Measurements from ENCODE around the gene PSEN1. TPM values are rescaled to one million over a fixed set of nuclear protein-coding genes. Genes with fewer than 3 reads are reported as not detected.
A peak's percentile ranks its signal among the peaks of the same experiment; 100 is the strongest.

PSEN1 gene
- total RNA-seq, 1 experiment from 2014 or later = 49.9 TPM

GRCh38 chr14:73143617-73144016 lies 7.3 kb downstream of the PSEN1 start:
- Histone ChIP-seq H4K5ac (ENCODE audit: insufficient read length, low read depth, low read length) (no peak overlapping the region), H3K18ac (ENCODE audit: insufficient read length, low read depth, low read length) (no peak overlapping the region), H3K4me2 (ENCODE audit: insufficient read depth, insufficient read length, low read length) (no peak overlapping the region), H4K8ac (replicated peaks; ENCODE audit: insufficient read length, low read depth, low read length) (no peak overlapping the region), H3K79me2 (ENCODE audit: insufficient read depth, low read length) (no peaks in the 10 kb centered on the region; the same call in 1 of the 2 replicates), H3K56ac (ENCODE audit: insufficient read length, low read depth, low read length) (no peak overlapping the region), H2BK12ac (ENCODE audit: insufficient read length, low read depth, low read length) (no peak overlapping the region), H2AK5ac (ENCODE audit: insufficient read length, low read length) (no peak overlapping the region), H2BK15ac (ENCODE audit: low read depth, low read length) (no peak overlapping the region), H2AFZ (ENCODE audit: low read length) (no peak overlapping the region), H2BK5ac (ENCODE audit: insufficient read length, low read length) (no peak overlapping the region), H3K79me1 (ENCODE audit: insufficient read depth, low read depth, low read length, poor library complexity, severe bottlenecking) (peaks cover 4% of the 10 kb centered on the region), H4K91ac (ENCODE audit: insufficient read length, low read depth, low read length) (no peak overlapping the region), H3K27me3 (ENCODE audit: insufficient read depth, low read length) (no peaks in the 10 kb centered on the region), H2BK120ac (ENCODE audit: low read depth, low read length, poor library complexity, severe bottlenecking) (no peak overlapping the region), H3K9ac (ENCODE audit: extremely low read depth, insufficient read length, low read length) (no peak overlapping the region), H3T11ph (ENCODE audit: low read length) (no peak overlapping the region), H3K4me1 (ENCODE audit: insufficient read depth, low read length) (no peaks in the 10 kb centered on the region), H3K23me2 (ENCODE audit: insufficient read length, low read depth, low read length, poor library complexity, severe bottlenecking) (no peaks in the 10 kb centered on the region), H2BK20ac (ENCODE audit: low read depth, low read length, poor library complexity, severe bottlenecking) (no peak overlapping the region), H3K23ac (ENCODE audit: insufficient read length, low read depth, low read length) (no peak overlapping the region), H3K9me3 (ENCODE audit: control insufficient read depth, low read depth, low read length) (no peaks in the 10 kb centered on the region), H3K4ac (ENCODE audit: low read depth, low read length) (no peak overlapping the region), H4K20me1 (ENCODE audit: control insufficient read depth, insufficient read depth, insufficient read length) (no peaks in the 10 kb centered on the region), H3K14ac (ENCODE audit: insufficient read depth, low read length) (no peak overlapping the region), H3K27ac (ENCODE audit: insufficient read length, low read depth, low read length) (no peak overlapping the region)
- Mint-ChIP-seq H3K36me3 (ENCODE audit: insufficient read depth in 1 of 3, low read depth in 3 of 3) (peaks cover 6 to 12% (median 7%) of the 10 kb centered on the region in 3 experiments; a peak in 6 of 7 replicates), H3K4me1 (peaks cover 11 to 19% of the 10 kb centered on the region in 2 experiments), H3K27ac (peak overlapping the region; percentile 2 to 91 (median 52); a peak in 3 of 7 replicates), H3K9me3 (no peaks in the 10 kb centered on the region), H3K27me3 (ENCODE audit: low read depth) (no peaks in the 10 kb centered on the region), H3K4me3 (no peak overlapping the region)
- no peak for TF ChIP-seq CTCF (conservative IDR thresholded peaks at IDR 0.05)
- no peak for DNase-seq
- no CpG with 5 or more reads among the region's 3 CpGs for WGBS (ENCODE audit: extremely low coverage, insufficient read length, low lambda C conversion rate)
